ENCODE measurements around the gene DNAJC25.

GRCh38 chr9:111696796-111697195 is 65.7 kb downstream of the DNAJC25 start:
- TF ChIP-seq EZH2 (IDR thresholded peaks at IDR 0.05; ENCODE audit: low read length, missing control alignments): no peak
- TF ChIP-seq CTCF (conservative IDR thresholded peaks at IDR 0.05 in 1 of 2, IDR thresholded peaks at IDR 0.05 in 1 of 2; ENCODE audit: low read depth in 1 of 2, low read length in 2 of 2): no peak
